ENCODE measurements around the gene MARVELD1.
A peak's percentile ranks its signal among the peaks of the same experiment; 100 is the strongest.

The MARVELD1 gene

GRCh38 chr10:97738616-97739015 lies 25.1 kb downstream of the MARVELD1 start:
- peak overlapping the region; percentile 81 for H3K4me3 ChIP-seq (ENCODE audit: low read depth, low read length)
- no peak for DNase-seq (ENCODE audit: low read depth)
- TF ChIP-seq POLR2A (IDR thresholded peaks at IDR 0.05; ENCODE audit: extremely low read depth, insufficient read length) = no peak
- TF ChIP-seq CTCF (IDR thresholded peaks at IDR 0.05; ENCODE audit: low read depth, low read length) = no peak
- no peak for TF ChIP-seq MYC (IDR thresholded peaks at IDR 0.05; ENCODE audit: low read depth, low read length)
- TF ChIP-seq MAX (IDR thresholded peaks at IDR 0.05; ENCODE audit: low read depth, low read length) = no peak

DNA sequence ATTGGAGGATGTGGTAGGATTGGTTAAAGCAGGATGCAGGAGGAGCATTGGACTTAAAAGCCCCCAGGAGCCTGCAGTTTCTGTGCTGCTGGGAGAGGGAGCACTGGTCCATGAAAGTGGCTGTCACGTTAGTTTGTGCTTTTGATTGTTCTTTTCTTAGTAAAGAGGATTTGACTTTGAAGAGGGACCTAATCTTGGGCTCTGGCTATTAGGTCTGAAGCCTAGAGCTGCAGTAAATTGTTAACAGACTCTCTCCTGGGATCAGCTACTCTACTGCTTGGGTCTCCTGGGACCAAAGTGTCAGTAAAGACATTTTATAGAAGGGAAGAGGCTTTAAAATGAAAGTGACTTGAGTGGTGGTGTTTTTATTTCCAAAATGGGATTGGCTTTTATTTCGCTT lies 27.1 kb downstream of the MARVELD1 start:
- DNase-seq (ENCODE audit: low read depth) = peak; percentile 40
- H3K4me3 ChIP-seq (ENCODE audit: low read depth, low read length) = no peak overlapping the region
- TF ChIP-seq CTCF (IDR thresholded peaks at IDR 0.05; ENCODE audit: low read depth, low read length) = no peak
- TF ChIP-seq POLR2A (IDR thresholded peaks at IDR 0.05; ENCODE audit: extremely low read depth, insufficient read length) = no peak
- TF ChIP-seq MYC (IDR thresholded peaks at IDR 0.05; ENCODE audit: low read depth, low read length) = no peak
- TF ChIP-seq MAX (IDR thresholded peaks at IDR 0.05; ENCODE audit: low read depth, low read length) = no peak

GRCh38 chr10:97743169-97743943 lies 29.8 kb downstream of the MARVELD1 start:
- no peak for TF ChIP-seq CTCF (IDR thresholded peaks at IDR 0.05; ENCODE audit: low read depth, low read length)
- TF ChIP-seq MYC (IDR thresholded peaks at IDR 0.05; ENCODE audit: low read depth, low read length) = no peak
- TF ChIP-seq POLR2A (IDR thresholded peaks at IDR 0.05; ENCODE audit: extremely low read depth, insufficient read length) = no peak
- no peak for DNase-seq (ENCODE audit: low read depth)
- H3K4me3 ChIP-seq (ENCODE audit: low read depth, low read length) = no peak overlapping the region

- H3K4me3 ChIP-seq (ENCODE audit: low read depth, low read length) = no peak overlapping the region
- no peak for TF ChIP-seq POLR2A (IDR thresholded peaks at IDR 0.05; ENCODE audit: extremely low read depth, insufficient read length)
- TF ChIP-seq CTCF (IDR thresholded peaks at IDR 0.05; ENCODE audit: low read depth, low read length) = no peak
- no peak for TF ChIP-seq MYC (IDR thresholded peaks at IDR 0.05; ENCODE audit: low read depth, low read length)
- no peak for DNase-seq (ENCODE audit: low read depth)
Measured at GRCh38 chr10:97744405-97745035, 31.0 kb downstream of the MARVELD1 start.

GRCh38 chr10:97747573-97747972 lies 34.0 kb downstream of the MARVELD1 start:
- DNase-seq (ENCODE audit: low read depth) = no peak
- no peak overlapping the region for H3K4me3 ChIP-seq (ENCODE audit: low read depth, low read length)
- TF ChIP-seq MAX (IDR thresholded peaks at IDR 0.05; ENCODE audit: low read depth, low read length) (no peak), POLR2A (IDR thresholded peaks at IDR 0.05; ENCODE audit: extremely low read depth, insufficient read length) (no peak)

DNA sequence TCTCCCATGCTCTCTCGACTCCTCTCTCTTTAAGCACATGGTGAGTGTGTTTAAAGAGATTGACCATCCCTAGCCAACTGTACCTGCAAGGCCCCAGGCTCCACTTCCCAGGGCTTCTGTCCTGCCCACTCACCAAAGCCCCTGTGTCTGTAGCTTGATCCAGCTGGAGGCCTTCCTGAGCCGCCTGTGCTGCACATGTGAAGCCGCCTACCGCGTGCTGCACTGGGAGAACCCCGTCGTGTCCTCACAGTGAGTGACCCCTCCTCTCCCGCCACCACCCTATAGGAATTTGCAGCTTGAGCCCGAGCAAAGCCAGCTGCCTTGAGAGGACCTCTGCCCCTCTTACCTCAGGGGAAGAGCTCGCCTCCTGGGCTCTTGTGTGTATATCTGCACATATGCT lies 34.6 kb downstream of the MARVELD1 start:
- no peak for DNase-seq (ENCODE audit: low read depth)
- TF ChIP-seq POLR2A (IDR thresholded peaks at IDR 0.05; ENCODE audit: extremely low read depth, insufficient read length) (no peak), CTCF (IDR thresholded peaks at IDR 0.05; ENCODE audit: low read depth, low read length) (no peak), MYC (IDR thresholded peaks at IDR 0.05; ENCODE audit: low read depth, low read length) (no peak), MAX (IDR thresholded peaks at IDR 0.05; ENCODE audit: low read depth, low read length) (no peak)
- H3K4me3 ChIP-seq (ENCODE audit: low read depth, low read length) = no peak overlapping the region

Measured in NB4 (cell line).